Activated CD4-positive, CD25-positive, alpha-beta regulatory T cell treated with anti-CD3 and anti-CD28 coated beads, Interleukin-2, amount 50 U/mL, for 16 hours (primary cell): ENCODE measurements around the gene CIC.

Source experiments
- DNase-seq: peaks from one replicate; pipeline ENCODE4 v3.0.0-alpha.2; 2020; ENCODE audit warnings: low read depth, low spot score

CIC gene

GRCh38 chr19:42288881-42289555 lies 20.0 kb downstream of the CIC start:
- DNase-seq = no peak

DNA sequence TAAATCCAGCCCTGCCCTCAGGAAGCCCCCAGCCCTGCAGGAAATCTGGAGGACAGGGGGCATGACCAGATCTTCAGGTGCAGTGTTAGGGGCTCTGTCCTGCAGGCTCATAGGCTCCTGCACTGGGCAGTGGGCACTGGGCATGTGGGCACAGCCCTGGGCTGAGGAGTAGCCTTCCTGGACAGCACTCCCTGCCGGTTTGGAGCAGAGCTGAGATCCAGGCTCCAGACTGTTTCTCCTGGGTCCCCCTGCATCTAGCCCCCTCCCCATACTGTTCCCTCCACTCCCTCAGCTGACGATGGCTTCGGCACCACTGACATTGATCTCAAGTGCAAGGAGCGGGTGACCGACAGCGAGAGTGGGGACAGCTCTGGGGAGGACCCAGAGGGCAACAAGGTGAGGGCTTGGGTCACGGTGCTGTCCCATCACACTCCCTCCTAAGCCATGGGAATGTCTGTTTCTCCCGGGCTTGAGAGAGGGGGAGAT lies 20.5 kb downstream of the CIC start:
- DNase-seq = no peak

DNA sequence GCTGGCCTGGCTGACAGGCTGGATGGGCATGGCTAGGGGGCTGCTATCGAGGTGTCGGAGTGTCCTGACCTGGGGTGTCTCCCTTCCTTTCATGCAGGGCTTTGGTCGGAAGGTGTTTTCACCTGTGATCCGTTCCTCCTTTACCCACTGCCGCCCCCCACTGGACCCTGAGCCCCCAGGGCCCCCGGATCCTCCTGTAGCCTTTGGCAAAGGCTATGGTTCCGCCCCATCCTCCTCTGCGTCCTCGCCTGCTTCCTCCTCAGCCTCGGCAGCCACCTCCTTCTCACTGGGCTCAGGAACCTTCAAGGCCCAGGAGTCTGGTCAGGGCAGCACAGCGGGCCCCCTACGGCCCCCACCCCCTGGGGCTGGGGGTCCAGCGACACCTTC lies 21.1 kb downstream of the CIC start:
- DNase-seq = no peak

DNA sequence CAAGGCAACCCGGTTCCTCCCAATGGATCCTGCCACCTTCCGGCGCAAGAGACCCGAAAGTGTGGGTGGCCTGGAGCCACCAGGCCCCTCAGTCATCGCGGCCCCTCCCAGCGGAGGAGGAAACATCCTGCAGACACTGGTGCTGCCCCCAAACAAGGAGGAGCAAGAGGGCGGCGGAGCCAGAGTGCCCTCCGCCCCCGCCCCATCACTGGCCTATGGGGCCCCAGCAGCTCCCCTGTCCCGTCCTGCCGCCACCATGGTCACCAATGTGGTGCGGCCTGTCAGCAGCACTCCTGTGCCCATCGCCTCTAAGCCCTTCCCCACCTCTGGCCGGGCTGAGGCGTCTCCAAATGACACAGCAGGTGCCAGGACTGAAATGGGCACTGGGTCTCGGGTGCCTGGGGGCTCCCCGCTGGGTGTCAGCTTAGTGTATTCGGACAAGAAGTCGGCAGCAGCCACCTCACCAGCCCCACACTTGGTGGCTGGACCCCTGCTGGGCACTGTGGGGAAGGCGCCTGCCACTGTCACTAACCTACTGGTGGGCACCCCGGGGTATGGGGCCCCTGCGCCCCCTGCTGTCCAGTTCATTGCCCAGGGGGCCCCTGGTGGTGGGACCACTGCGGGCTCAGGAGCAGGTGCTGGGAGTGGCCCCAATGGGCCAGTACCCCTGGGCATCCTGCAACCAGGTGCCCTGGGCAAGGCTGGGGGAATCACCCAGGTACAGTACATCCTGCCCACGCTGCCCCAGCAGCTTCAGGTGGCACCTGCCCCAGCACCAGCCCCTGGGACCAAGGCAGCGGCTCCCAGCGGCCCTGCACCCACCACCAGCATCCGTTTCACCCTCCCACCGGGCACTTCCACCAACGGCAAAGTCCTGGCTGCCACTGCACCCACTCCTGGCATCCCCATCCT lies 21.7 kb downstream of the CIC start:
- DNase-seq = no peak

DNA sequence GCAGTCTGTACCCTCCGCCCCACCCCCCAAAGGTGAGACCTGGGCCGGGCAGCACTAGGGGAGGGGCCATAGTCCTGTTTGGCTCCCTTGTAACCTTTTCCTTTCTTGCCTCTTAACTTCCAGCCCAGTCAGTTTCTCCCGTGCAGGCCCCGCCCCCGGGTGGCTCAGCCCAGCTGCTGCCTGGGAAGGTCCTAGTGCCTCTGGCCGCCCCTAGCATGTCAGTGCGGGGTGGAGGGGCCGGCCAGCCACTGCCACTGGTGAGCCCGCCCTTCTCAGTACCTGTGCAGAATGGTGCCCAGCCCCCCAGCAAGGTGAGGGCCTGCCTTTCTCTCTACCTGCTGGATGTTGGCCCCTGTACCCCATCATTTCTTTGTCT lies 22.4 kb downstream of the CIC start:
- no peak for DNase-seq

- no peak for DNase-seq
Measured at GRCh38 chr19:42292042-42292960, 23.2 kb downstream of the CIC start.

GRCh38 chr19:42292963-42293362 lies 23.9 kb downstream of the CIC start:
- DNase-seq = no peak

DNA sequence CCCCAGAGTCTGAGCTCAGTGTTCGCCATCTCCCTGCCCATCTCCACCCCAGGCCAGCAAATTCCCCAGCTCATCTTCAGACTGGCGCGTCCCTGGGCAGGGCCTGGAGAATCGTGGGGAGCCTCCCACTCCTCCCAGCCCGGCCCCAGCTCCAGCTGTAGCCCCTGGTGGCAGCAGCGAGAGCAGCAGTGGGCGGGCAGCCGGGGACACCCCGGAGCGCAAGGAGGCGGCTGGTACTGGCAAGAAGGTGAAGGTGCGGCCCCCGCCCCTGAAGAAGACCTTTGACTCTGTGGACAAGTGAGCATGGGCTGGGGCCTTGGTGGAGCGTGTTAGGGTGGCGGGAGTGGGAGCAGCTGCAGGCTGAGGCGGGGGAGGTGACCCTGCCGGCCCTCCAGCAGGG lies 24.5 kb downstream of the CIC start:
- no peak for DNase-seq

DNA sequence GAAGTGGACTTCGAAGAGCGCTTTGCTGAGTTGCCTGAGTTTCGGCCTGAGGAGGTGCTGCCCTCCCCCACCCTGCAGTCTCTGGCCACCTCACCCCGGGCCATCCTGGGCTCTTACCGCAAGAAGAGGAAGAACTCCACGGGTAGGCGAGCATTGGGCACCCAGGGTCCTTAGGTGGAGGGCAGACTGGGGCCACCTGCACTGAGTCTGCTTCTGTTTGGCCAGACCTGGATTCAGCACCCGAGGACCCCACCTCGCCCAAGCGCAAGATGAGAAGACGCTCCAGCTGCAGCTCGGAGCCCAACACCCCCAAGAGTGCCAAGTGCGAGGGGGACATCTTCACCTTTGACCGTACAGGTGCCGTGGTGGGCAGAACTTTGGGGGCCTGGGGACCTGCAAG lies 24.9 kb downstream of the CIC start:
- no peak for DNase-seq

GRCh38 chr19:42294471-42295137 lies 25.6 kb downstream of the CIC start:
- no peak for DNase-seq

- DNase-seq = no peak
Measured at GRCh38 chr19:42295342-42295741, 26.3 kb downstream of the CIC start.

DNA sequence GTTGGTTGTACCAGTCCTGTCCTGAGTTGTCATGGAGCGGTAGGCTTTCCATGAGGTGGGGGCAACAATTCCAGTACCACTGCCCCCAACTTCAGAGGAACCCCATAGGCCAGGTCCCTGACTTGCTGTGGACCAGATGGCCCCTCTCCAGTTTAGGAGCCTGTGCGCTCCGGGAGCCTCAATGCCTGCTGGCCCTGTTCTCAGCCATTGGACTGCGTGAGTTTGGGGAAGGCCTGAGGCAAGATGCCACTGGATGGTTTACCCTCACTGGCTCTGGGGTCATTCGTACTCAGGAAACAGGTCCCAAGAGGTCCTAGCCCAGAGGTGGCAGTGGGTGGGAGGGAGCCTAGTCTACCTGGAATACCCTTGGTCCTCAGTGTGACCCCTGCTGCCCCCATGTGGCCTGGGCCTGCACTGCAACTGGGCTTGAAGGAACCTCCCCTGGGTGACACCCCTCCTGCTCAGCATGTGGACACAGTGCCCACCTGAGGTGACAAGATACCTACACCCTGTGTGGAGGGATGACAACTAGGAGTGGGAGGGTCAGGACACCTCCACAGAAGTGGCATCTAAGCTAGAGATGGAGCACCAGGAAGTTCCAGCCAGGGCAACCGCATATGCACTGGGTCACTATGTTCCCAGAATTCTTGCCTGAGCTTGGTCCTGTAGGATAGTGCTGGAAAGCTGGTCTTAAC lies 26.9 kb downstream of the CIC start:
- DNase-seq = peak; percentile 84

DNA sequence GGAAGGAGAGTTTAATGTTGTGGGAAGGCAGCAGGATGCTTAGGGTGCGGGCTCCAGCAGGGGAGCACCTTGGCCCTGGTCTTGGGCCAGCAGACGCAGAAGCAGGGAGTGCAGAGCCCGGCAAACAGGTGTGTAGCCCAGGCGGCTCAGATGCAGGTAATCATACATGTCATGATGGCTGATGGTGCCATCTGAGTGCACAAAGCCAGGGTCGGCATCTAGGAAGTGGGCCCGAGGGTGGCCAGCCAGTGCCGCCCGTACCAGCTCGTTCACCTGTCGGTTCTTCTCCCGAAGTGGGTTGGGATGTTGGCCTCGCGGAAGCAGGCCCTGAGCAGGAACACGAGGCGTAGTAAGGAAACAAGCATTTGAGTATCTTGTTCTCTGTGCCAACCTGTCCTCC lies 28.0 kb downstream of the CIC start:
- no peak for DNase-seq

- DNase-seq = no peak
Measured at GRCh38 chr19:42301646-42302203, 32.7 kb downstream of the CIC start, which contains the start of gene PRR19. TSS of gene PRR19 (plus strand) at chr19:42302132. CDS start at chr19:42309585, 7,453 bp downstream.

DNA sequence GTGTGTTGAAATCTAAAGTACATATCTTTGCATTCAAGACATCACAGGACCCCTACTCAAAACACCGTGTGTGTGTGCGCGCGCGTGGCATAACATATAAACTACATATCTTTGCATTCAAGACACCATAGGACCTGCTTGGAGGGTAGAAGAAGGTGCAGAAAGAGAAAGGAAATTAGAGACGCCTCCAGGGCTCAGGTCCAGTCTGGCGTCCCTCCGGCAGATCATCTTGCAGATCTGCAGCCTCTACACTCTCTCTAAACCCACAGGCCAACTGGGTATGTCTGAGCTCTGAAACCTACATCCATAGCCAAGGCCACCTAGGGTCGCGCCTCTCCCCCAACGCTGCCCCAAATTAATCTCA lies 34.0 kb downstream of the CIC start:
- no peak for DNase-seq

GRCh38 chr19:42303876-42304275 lies 34.8 kb downstream of the CIC start:
- no peak for DNase-seq

DNA sequence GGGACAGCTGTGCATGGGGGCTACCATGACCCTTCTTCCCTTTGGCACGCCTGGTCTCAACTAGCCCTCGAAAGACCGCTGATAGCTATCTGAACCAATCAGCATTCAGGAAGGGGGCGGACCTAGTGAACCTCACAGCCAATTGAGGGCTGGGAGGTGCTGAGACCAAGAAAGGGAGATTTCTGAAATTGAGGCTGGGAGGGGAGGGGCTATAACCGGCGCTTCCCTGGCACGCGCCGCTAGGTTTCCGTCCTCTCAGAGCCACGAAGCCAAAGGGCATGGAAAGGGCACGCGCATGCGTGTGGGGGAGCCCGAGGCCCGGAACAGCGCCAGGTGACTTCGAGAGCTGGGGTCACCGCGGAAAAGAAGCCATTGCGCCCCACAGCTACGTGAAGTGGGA lies 37.6 kb downstream of the CIC start:
- no peak for DNase-seq

DNA sequence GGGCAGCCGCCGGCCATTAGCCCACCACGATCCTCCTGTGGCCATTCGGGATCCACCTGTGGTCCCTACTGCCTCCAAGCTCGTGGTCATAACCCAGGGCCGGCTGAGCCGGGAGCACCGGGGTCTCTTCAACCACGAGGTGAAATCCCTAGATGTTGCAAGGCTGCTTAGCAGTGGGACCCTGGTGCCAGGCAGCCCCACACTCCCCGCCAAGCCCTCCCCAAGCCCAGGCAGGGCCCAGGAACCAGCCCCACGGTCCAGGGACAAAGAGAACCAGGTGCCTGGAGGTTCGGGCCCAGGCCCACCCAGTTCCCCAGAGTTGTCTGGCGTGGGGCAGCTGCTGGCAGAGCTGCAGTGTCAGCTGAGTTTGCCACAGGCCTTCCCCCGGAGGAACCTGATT lies 40.6 kb downstream of the CIC start:
- no peak for DNase-seq

DNA sequence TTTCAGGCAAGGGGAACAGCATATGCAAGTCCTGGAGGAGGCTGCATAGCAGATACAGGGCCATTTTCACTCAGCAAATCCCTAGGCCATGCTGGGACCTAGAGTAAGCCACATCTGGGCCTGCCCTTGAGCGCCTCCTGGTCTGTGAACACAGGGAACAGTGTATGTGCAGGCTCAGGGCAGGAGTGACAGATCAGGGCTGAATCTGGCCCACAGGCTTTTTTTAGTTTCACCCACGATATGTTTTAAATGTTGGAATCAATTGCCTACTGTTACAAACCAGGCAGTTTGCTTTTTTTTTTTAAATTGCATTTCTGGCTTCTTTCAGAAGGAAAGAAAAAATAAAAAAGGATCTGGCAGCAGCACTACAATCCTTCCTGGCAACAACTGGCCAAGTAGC lies 42.6 kb downstream of the CIC start:
- no peak for DNase-seq

GRCh38 chr19:42312370-42312769 lies 43.3 kb downstream of the CIC start:
- no peak for DNase-seq
